Upper lobe of left lung (tissue), 6 donors: ENCODE data around the gene KCNMA1. TPM values are rescaled to one million over a fixed set of nuclear protein-coding genes. Genes with fewer than 3 reads are reported as not detected.

Experiments used
- ATAC-seq, 2 donors: fragments of 200-7000 bp; cut with Tn5 transposase; one replicate each; pipeline ENCODE4 v1.9.1; 2022; ENCODE audit warnings: mild to moderate bottlenecking in 2 of 2, moderate library complexity in 2 of 2; ENCODE audit not compliant: low FRiP score in 2 of 2
- DNase-seq, 2 donors: peaks; one replicate each; pipeline ENCODE4 v3.0.0-alpha.2; 2019 to 2020
- H3K27ac ChIP-seq, 4 donors: fragments of 200-600 bp; sonication (generic); one replicate each; pipeline ENCODE4 v1.5.1; 2016 to 2019
- H3K27me3 ChIP-seq, 4 donors: fragments of 200-600 bp; sonication (generic); one replicate each; pipeline ENCODE4 v1.5.1; 2017 to 2019
- H3K36me3 ChIP-seq, 4 donors: fragments of 200-600 bp; sonication (generic); one replicate each; pipeline ENCODE4 v1.5.1; 2016 to 2019
- H3K4me1 ChIP-seq, 4 donors: fragments of 200-600 bp; sonication (generic); one replicate each; pipeline ENCODE4 v1.5.1; 2018 to 2019
- H3K4me3 ChIP-seq, 4 donors: fragments of 200-600 bp; sonication (generic); one replicate each; pipeline ENCODE4 v1.5.1; 2017 to 2019; ENCODE audit warnings: mild to moderate bottlenecking in 2 of 4, moderate library complexity in 1 of 4
- H3K9me3 ChIP-seq, 4 donors: fragments of 200-600 bp; sonication (generic); one replicate each; pipeline ENCODE4 v1.5.1; 2018 to 2019
- EP300 ChIP-seq, 4 donors: sonication (generic); formaldehyde crosslinking; IDR thresholded peaks; one replicate each; pipeline ENCODE4 v1.5.1; 2017; ENCODE audit warnings: antibody characterized with exemption in 4 of 4, control low read depth in 2 of 4
- POLR2A ChIP-seq, 4 donors: fragments of 450-650 bp; IDR thresholded peaks; one replicate each; pipeline ENCODE4 v1.5.1; 2016 to 2017; ENCODE audit warnings: antibody characterized with exemption in 4 of 4, mild to moderate bottlenecking in 2 of 4
- POLR2AphosphoS5 ChIP-seq, 2 donors: sonication (generic); formaldehyde crosslinking; IDR thresholded peaks; one replicate each; pipeline ENCODE4 v1.5.1; 2017; ENCODE audit warnings: antibody characterized with exemption in 2 of 2
- WGBS, 2 donors: methylation state at CpG; one replicate each; pipeline ENCODE4 v1.1.5; 2017 to 2018; 5-methylcytosine and 5-hydroxymethylcytosine counted together
- total RNA-seq, 6 donors: library from RNA; depleted of rRNA in 4 of 6; stranded (reverse); fragments of >200 nt in 4 of 6; gene quantifications; one replicate each; pipeline versions ENCODE4 v1.1.0 to v1.2.1, GENCODE V29; 2016 to 2021
- TF ChIP-seq, protein P1 (sequence below), 6 experiments: fragments of 450-650 bp in 4 of 6; fragments of 200-600 bp in 2 of 6; sonication (generic) in 2 of 6; IDR thresholded peaks; one replicate each; pipeline ENCODE4 v1.5.1; 2016 to 2019; ENCODE audit warnings: antibody characterized with exemption in 6 of 6
- donor health status: DM: no; HTN: no; CAD: no; lungs with moderate emphysema.
- donor health status: DM: no; HTN: yes; CAD: no; lungs with severe emphysema.

KCNMA1 gene
- total RNA-seq, 6 donors from 2014 or later, result 5.8 to 107 (median 22.0) TPM

DNA sequence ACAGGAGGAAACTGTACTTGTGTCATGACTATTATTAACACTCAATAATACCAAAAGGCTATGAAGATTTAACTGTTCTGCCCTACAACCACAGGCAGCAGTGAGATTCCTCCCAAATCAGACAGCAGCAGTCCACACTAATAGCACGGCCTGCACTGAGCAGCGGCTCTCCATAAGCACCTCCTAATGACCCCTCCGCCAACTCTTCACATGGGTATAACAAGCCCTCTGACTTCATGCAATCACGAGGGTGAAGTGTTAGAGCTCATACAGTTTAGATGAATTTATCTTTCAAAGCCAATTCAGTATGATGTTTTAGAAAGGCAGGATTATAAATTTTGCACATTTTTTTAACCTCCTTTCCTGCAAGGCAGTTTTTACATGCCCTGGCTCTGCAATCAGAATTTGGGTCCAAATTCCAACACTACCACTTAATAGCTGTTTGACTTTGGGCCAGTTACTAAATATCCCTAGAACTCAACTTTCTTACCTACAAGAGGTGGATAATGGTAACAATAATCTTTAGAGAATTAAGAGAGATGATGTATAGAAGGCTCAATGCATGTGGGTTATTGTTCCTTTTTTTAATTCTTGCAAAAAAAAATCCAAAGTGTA, 617.1 kb downstream of the KCNMA1 start:
- 67 to 74% methylated on average over 4 of the region's 4 CpGs for WGBS, 2 donors
- H3K4me1 ChIP-seq, result peaks cover 0 to 2% (median 0%) of the 10 kb centered on the region in 4 donors
- H3K36me3 ChIP-seq, result no peaks in the 10 kb centered on the region
- no peaks in the 10 kb centered on the region for H3K27me3 ChIP-seq
- TF ChIP-seq, protein P1, sequence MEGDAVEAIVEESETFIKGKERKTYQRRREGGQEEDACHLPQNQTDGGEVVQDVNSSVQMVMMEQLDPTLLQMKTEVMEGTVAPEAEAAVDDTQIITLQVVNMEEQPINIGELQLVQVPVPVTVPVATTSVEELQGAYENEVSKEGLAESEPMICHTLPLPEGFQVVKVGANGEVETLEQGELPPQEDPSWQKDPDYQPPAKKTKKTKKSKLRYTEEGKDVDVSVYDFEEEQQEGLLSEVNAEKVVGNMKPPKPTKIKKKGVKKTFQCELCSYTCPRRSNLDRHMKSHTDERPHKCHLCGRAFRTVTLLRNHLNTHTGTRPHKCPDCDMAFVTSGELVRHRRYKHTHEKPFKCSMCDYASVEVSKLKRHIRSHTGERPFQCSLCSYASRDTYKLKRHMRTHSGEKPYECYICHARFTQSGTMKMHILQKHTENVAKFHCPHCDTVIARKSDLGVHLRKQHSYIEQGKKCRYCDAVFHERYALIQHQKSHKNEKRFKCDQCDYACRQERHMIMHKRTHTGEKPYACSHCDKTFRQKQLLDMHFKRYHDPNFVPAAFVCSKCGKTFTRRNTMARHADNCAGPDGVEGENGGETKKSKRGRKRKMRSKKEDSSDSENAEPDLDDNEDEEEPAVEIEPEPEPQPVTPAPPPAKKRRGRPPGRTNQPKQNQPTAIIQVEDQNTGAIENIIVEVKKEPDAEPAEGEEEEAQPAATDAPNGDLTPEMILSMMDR (IDR thresholded peaks at IDR 0.05), result no peak
- no peak for TF ChIP-seq POLR2A (IDR thresholded peaks at IDR 0.05)
- no peak for TF ChIP-seq POLR2AphosphoS5 (IDR thresholded peaks at IDR 0.05)
- no peak for TF ChIP-seq EP300 (IDR thresholded peaks at IDR 0.05)
- no peak overlapping the region for H3K4me3 ChIP-seq
- H3K27ac ChIP-seq, result no peak overlapping the region
- DNase-seq (no peak), ATAC-seq (no peak)
- H3K9me3 ChIP-seq, result no peaks in the 10 kb centered on the region

DNA sequence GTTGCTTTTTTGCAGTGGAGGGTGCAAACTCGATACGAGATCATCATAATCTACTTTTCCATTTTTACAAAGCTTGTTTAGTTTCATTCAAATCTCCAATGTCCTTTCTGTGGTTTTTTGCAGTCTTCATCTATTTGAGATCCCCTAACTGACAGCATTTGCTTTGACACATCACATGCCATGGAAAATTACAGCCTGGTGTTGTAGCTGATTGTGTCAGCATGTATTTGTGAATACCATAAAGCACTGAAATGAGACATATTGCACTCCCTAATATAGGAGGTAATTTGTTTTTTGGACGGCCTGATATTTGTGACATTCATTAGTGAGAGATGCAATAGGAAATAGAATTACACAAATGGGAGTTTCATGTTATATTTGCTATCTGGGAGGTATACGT, 620.8 kb downstream of the KCNMA1 start:
- DNase-seq (no peak), ATAC-seq (no peak)
- no peak for TF ChIP-seq POLR2A (IDR thresholded peaks at IDR 0.05)
- TF ChIP-seq, protein P1 (IDR thresholded peaks at IDR 0.05), result no peak
- no peak for TF ChIP-seq POLR2AphosphoS5 (IDR thresholded peaks at IDR 0.05)
- no peak for TF ChIP-seq EP300 (IDR thresholded peaks at IDR 0.05)
- no peaks in the 10 kb centered on the region for H3K9me3 ChIP-seq
- no peak overlapping the region for H3K27ac ChIP-seq
- H3K36me3 ChIP-seq, result no peaks in the 10 kb centered on the region
- no peaks in the 10 kb centered on the region for H3K27me3 ChIP-seq
- no peak overlapping the region for H3K4me3 ChIP-seq
- 79 to 82% methylated on average over 4 of the region's 4 CpGs for WGBS, 2 donors
- H3K4me1 ChIP-seq, result peaks cover 0 to 10% (median 4%) of the 10 kb centered on the region in 4 donors

DNA sequence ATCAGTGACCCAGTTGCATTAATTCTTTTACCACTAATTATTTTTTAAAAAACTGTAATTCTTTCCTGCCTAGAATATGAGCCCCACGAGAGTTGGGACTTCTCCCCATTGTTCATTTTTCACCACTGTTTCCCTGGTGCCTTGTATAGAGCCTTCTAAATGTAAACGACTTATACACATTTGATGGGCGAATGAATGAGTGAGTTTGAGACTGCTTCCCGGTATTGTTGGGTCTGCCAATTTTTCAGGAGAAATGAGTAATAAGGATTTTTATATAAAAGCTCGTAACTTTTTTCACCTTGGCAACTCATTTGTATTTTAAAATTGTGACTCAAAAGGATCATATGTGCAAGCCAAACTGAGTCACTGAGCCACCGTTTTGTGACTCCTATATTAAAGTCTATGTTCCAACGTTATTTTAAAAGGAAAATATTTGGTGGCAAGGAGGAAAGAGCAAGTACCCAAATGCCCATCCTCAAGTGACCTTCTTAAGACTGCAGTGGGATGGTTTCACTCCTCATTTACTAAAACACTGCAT, 621.3 kb downstream of the KCNMA1 start:
- no peak for TF ChIP-seq POLR2AphosphoS5 (IDR thresholded peaks at IDR 0.05)
- TF ChIP-seq, protein P1 (IDR thresholded peaks at IDR 0.05), result no peak
- TF ChIP-seq EP300 (IDR thresholded peaks at IDR 0.05), result no peak
- TF ChIP-seq POLR2A (IDR thresholded peaks at IDR 0.05), result no peak
- Histone ChIP-seq H3K4me1 (peaks cover 0 to 10% (median 3%) of the 10 kb centered on the region in 4 donors), H3K4me3 (no peak overlapping the region), H3K27me3 (no peaks in the 10 kb centered on the region), H3K27ac (no peak overlapping the region), H3K36me3 (no peaks in the 10 kb centered on the region), H3K9me3 (no peaks in the 10 kb centered on the region)
- ATAC-seq (no peak), DNase-seq (no peak)
- 81 to 84% methylated on average over 7 of the region's 7 CpGs for WGBS, 2 donors

DNA sequence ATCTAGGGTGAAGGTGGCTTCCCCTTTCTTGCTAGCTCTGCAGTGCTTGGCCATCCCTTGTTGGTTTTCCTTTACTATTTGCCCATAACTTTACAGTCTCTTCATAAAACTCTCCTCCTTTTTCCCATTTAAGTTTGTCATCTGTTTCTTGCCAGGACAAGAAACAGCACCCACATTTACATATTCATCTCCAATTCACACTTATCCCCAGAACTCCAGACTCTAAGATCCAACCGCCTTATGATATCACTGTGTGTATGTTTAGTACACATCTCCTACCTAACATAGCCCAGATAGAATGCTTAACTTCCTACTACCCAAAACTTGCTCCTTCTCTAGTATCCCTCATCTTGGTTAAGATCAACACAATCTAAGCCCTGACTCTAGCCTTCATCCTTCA, 622.2 kb downstream of the KCNMA1 start:
- no peaks in the 10 kb centered on the region for H3K27me3 ChIP-seq
- H3K27ac ChIP-seq, result no peak overlapping the region
- H3K9me3 ChIP-seq, result no peaks in the 10 kb centered on the region
- H3K36me3 ChIP-seq, result no peaks in the 10 kb centered on the region
- no peak overlapping the region for H3K4me3 ChIP-seq
- TF ChIP-seq POLR2A (IDR thresholded peaks at IDR 0.05) (no peak), EP300 (IDR thresholded peaks at IDR 0.05) (no peak), POLR2AphosphoS5 (IDR thresholded peaks at IDR 0.05) (no peak)
- TF ChIP-seq, protein P1 (IDR thresholded peaks at IDR 0.05), result no peak
- ATAC-seq (no peak), DNase-seq (no peak)
- WGBS, 2 donors, result 95 to 100% methylated on average over 1 of the region's 1 CpG
- H3K4me1 ChIP-seq, result peaks cover 0 to 10% (median 3%) of the 10 kb centered on the region in 4 donors
